Medulla oblongata (tissue), 1 donor: ENCODE results near the gene RAB37.
A peak's percentile ranks its signal among the peaks of the same experiment; 100 is the strongest.

Source experiments
- DNase-seq: peaks from one replicate; pipeline ENCODE4 v3.0.0-alpha.2; 2015; ENCODE audit errors: extremely low spot score

The RAB37 gene

GRCh38 chr17:74728033-74728701 is 8.9 kb upstream of the RAB37 start:
- DNase-seq = no peak

GRCh38 chr17:74728702-74729075 is 8.4 kb upstream of the RAB37 start:
- no peak for DNase-seq

- DNase-seq = no peak
Observed at GRCh38 chr17:74729368-74729767, 7.7 kb upstream of the RAB37 start.

GRCh38 chr17:74729866-74730265 is 7.2 kb upstream of the RAB37 start:
- DNase-seq = no peak

- no peak for DNase-seq
Observed at GRCh38 chr17:74730491-74731346, 6.3 kb upstream of the RAB37 start.

- no peak for DNase-seq
Observed at GRCh38 chr17:74731347-74731605, 5.8 kb upstream of the RAB37 start.

GRCh38 chr17:74732042-74732867 is 4.8 kb upstream of the RAB37 start:
- DNase-seq = no peak

- DNase-seq = no peak
Observed at GRCh38 chr17:74733365-74734122, 3.5 kb upstream of the RAB37 start.

GRCh38 chr17:74734256-74734655 is 2.8 kb upstream of the RAB37 start:
- no peak for DNase-seq

- peak; percentile 17 for DNase-seq
Observed at GRCh38 chr17:74737299-74738050, 419 bp downstream of the RAB37 start.

- DNase-seq = no peak
Observed at GRCh38 chr17:74738051-74738996, 1.3 kb downstream of the RAB37 start.

GRCh38 chr17:74739227-74739831 is 2.3 kb downstream of the RAB37 start:
- DNase-seq = no peak

- no peak for DNase-seq
Observed at GRCh38 chr17:74740173-74740572, 3.1 kb downstream of the RAB37 start.

GRCh38 chr17:74740641-74741387 is 3.8 kb downstream of the RAB37 start:
- DNase-seq = no peak

GRCh38 chr17:74742153-74742515 is 5.1 kb downstream of the RAB37 start:
- no peak for DNase-seq

- no peak for DNase-seq
Observed at GRCh38 chr17:74742978-74743545, 6.0 kb downstream of the RAB37 start.

- no peak for DNase-seq
Observed at GRCh38 chr17:74743755-74744154, 6.7 kb downstream of the RAB37 start.

GRCh38 chr17:74744349-74744713 is 7.3 kb downstream of the RAB37 start:
- DNase-seq = no peak
